Neural cell (in vitro differentiated cells): ENCODE results near the gene CUTC. TPM values are rescaled to one million over a fixed set of nuclear protein-coding genes. Genes with fewer than 3 reads are reported as not detected.

Experiments
- H2AFZ ChIP-seq: fragments of 200-600, 300-800 bp; sonication (generic), shearing (Covaris generic); 2 replicates; pipeline ENCODE4 v1.6.0; 2014; ENCODE audit warnings: low read depth, mild to moderate bottlenecking, antibody characterized with exemption, low read length, moderate library complexity
- H3F3A ChIP-seq: fragments of 200-600 bp; shearing (Covaris generic); 2 replicates; pipeline ENCODE4 v1.6.1; 2016; ENCODE audit warnings: mild to moderate bottlenecking, moderate library complexity, mixed read lengths, antibody characterized with exemption, low read length; ENCODE audit not compliant: insufficient read depth, poor library complexity, severe bottlenecking
- H3K27ac ChIP-seq: fragments of 200-600, 300-800 bp; sonication (generic), shearing (Covaris generic); 2 replicates; pipeline ENCODE4 v1.5.1; 2014; ENCODE audit warnings: mild to moderate bottlenecking, low read length, moderate library complexity
- H3K27me3 ChIP-seq: fragments of 300-800, 200-600 bp; sonication (generic), shearing (Covaris generic); 2 replicates; pipeline ENCODE4 v1.6.0; 2014; ENCODE audit warnings: mild to moderate bottlenecking, low read depth, low read length, moderate library complexity; ENCODE audit not compliant: insufficient read depth
- H3K36me3 ChIP-seq: fragments of 300-800, 200-600 bp; sonication (generic), shearing (Covaris generic); 2 replicates; pipeline ENCODE4 v1.5.1; 2014; ENCODE audit warnings: mild to moderate bottlenecking, antibody characterized with exemption, low read length, moderate library complexity; ENCODE audit not compliant: insufficient read depth
- H3K4me2 ChIP-seq: fragments of 300-800, 200-600 bp; sonication (generic), shearing (Covaris generic); 2 replicates; pipeline ENCODE4 v1.6.0; 2014; ENCODE audit warnings: mild to moderate bottlenecking, low read length
- H3K4me3 ChIP-seq: fragments of 300-800, 200-600 bp; sonication (generic), shearing (Covaris generic); 2 replicates; pipeline ENCODE4 v1.5.1; 2014; ENCODE audit warnings: mild to moderate bottlenecking, low read length, moderate library complexity
- H3K79me2 ChIP-seq: fragments of 200-600 bp; shearing (Covaris generic); replicated peaks from 2 replicates; pipeline ENCODE4 v1.6.0; 2014; ENCODE audit warnings: mild to moderate bottlenecking, low read length, moderate library complexity; ENCODE audit not compliant: insufficient read depth
- H3K9ac ChIP-seq: fragments of 300-800, 200-600 bp; sonication (generic), shearing (Covaris generic); 2 replicates; pipeline ENCODE4 v1.6.1; 2016; ENCODE audit warnings: mild to moderate bottlenecking, low read length, mixed read lengths
- H3K9me2 ChIP-seq: fragments of 200-600 bp; shearing (Covaris generic); 2 replicates; pipeline ENCODE4 v1.6.1; 2016; ENCODE audit warnings: mild to moderate bottlenecking, low read length, mixed read lengths; ENCODE audit not compliant: insufficient read depth
- H3K9me3 ChIP-seq: fragments of 200-600, 300-800 bp; sonication (generic), shearing (Covaris generic); 2 replicates; pipeline ENCODE4 v1.6.1; 2016; ENCODE audit warnings: mild to moderate bottlenecking, mixed run types, low read length, moderate library complexity, mixed read lengths
- H4K20me1 ChIP-seq: fragments of 200-600 bp; shearing (Covaris generic); 2 replicates; pipeline ENCODE4 v1.6.1; 2016; ENCODE audit warnings: mild to moderate bottlenecking, mixed run types; ENCODE audit not compliant: insufficient read depth
- EP300 ChIP-seq: fragments of 450-650 bp; conservative IDR thresholded peaks from 2 replicates; pipeline ENCODE4 v1.6.1; 2014; ENCODE audit warnings: antibody characterized with exemption, mild to moderate bottlenecking, moderate library complexity; ENCODE audit not compliant: poor library complexity, severe bottlenecking
- EZH2 ChIP-seq: fragments of 200-600, 300-800 bp; shearing (Covaris generic), sonication (generic); IDR thresholded peaks from 2 replicates; pipeline ENCODE4 v1.6.1; 2014; ENCODE audit warnings: antibody characterized with exemption, low read length, borderline replicate concordance, mild to moderate bottlenecking; ENCODE audit not compliant: insufficient read depth, poor library complexity, severe bottlenecking
- MXI1 ChIP-seq: fragments of 450-650 bp; conservative IDR thresholded peaks from 2 replicates; pipeline ENCODE4 v1.6.1; 2014; ENCODE audit warnings: antibody characterized with exemption, mild to moderate bottlenecking; ENCODE audit not compliant: poor library complexity, severe bottlenecking
- POLR2AphosphoS5 ChIP-seq: IDR thresholded peaks from 2 replicates; pipeline ENCODE4 v1.6.1; 2012
- RAD21 ChIP-seq: fragments of 450-650 bp; conservative IDR thresholded peaks from 2 replicates; pipeline ENCODE4 v1.6.1; 2014; ENCODE audit warnings: antibody characterized with exemption, mild to moderate bottlenecking, moderate library complexity
- SMC3 ChIP-seq: fragments of 450-650 bp; conservative IDR thresholded peaks from 2 replicates; pipeline ENCODE4 v1.6.1; 2014; ENCODE audit warnings: antibody characterized with exemption, mild to moderate bottlenecking, moderate library complexity; ENCODE audit not compliant: poor library complexity
- TAF1 ChIP-seq: IDR thresholded peaks from 2 replicates; pipeline ENCODE4 v1.6.1; 2012; ENCODE audit warnings: low read depth
- polyA plus RNA-seq: library from polyadenylated mRNA; depleted of rRNA; stranded (reverse); fragments of >200 nt; gene quantifications from 2 replicates; pipeline ENCODE4 v1.2.3, GENCODE V29; 2014
- TF ChIP-seq, protein P1 (sequence below): IDR thresholded peaks from 2 replicates; pipeline ENCODE4 v1.6.1; 2012; ENCODE audit warnings: borderline replicate concordance
- TF ChIP-seq, protein P2 (sequence below): fragments of 450-650 bp; IDR thresholded peaks from 2 replicates; pipeline ENCODE4 v1.5.1; 2014; ENCODE audit warnings: antibody characterized with exemption, mild to moderate bottlenecking, moderate library complexity; ENCODE audit not compliant: poor library complexity, severe bottlenecking

CUTC gene
- polyA plus RNA-seq, 1 donor from 2014 or later = 26.2 TPM

DNA sequence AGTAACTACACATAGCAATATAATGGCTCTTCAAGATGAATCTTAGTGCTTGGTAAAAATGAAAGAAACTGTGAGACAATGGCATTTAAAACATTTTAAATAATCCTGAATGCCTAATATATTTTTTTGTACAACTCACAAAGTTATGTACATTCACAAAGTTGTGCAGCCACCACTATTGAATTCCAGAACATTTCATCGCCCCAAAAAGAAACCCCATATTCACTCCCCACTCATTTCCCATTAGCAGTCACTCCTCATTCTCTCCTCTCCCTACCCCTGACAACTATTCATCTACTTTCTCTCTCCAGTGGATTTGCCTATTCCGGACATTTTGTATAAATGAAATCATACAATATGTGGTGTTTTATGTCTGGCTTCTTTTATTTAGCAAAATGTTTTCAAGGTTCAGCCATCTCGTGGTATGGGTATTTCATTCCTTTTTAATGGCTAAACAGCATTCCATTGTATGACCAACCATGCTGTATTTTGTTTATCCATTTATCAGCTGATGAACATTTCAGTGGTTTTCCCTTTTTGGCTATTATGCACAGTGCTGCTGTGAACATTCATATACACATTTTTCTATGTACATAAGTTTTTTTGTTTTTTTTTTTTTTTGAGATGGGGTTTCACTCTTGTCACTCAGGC, 38.0 kb upstream of the CUTC start:
- H3K27me3 ChIP-seq = no peaks in the 10 kb centered on the region
- peaks cover 14% of the 10 kb centered on the region for H3K36me3 ChIP-seq
- H3F3A ChIP-seq = no peaks in the 10 kb centered on the region
- H3K27ac ChIP-seq = no peak overlapping the region
- H3K79me2 ChIP-seq = no peaks in the 10 kb centered on the region
- H3K9me2 ChIP-seq = no peaks in the 10 kb centered on the region
- H2AFZ ChIP-seq = no peak overlapping the region
- H3K4me3 ChIP-seq = no peak overlapping the region
- H3K4me2 ChIP-seq = no peak overlapping the region
- H3K9ac ChIP-seq = no peak overlapping the region
- TF ChIP-seq, protein P1, sequence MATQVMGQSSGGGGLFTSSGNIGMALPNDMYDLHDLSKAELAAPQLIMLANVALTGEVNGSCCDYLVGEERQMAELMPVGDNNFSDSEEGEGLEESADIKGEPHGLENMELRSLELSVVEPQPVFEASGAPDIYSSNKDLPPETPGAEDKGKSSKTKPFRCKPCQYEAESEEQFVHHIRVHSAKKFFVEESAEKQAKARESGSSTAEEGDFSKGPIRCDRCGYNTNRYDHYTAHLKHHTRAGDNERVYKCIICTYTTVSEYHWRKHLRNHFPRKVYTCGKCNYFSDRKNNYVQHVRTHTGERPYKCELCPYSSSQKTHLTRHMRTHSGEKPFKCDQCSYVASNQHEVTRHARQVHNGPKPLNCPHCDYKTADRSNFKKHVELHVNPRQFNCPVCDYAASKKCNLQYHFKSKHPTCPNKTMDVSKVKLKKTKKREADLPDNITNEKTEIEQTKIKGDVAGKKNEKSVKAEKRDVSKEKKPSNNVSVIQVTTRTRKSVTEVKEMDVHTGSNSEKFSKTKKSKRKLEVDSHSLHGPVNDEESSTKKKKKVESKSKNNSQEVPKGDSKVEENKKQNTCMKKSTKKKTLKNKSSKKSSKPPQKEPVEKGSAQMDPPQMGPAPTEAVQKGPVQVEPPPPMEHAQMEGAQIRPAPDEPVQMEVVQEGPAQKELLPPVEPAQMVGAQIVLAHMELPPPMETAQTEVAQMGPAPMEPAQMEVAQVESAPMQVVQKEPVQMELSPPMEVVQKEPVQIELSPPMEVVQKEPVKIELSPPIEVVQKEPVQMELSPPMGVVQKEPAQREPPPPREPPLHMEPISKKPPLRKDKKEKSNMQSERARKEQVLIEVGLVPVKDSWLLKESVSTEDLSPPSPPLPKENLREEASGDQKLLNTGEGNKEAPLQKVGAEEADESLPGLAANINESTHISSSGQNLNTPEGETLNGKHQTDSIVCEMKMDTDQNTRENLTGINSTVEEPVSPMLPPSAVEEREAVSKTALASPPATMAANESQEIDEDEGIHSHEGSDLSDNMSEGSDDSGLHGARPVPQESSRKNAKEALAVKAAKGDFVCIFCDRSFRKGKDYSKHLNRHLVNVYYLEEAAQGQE = no peak
- no peak for TF ChIP-seq EP300
- no peak for TF ChIP-seq TAF1
- no peak for TF ChIP-seq RAD21
- TF ChIP-seq, protein P2, sequence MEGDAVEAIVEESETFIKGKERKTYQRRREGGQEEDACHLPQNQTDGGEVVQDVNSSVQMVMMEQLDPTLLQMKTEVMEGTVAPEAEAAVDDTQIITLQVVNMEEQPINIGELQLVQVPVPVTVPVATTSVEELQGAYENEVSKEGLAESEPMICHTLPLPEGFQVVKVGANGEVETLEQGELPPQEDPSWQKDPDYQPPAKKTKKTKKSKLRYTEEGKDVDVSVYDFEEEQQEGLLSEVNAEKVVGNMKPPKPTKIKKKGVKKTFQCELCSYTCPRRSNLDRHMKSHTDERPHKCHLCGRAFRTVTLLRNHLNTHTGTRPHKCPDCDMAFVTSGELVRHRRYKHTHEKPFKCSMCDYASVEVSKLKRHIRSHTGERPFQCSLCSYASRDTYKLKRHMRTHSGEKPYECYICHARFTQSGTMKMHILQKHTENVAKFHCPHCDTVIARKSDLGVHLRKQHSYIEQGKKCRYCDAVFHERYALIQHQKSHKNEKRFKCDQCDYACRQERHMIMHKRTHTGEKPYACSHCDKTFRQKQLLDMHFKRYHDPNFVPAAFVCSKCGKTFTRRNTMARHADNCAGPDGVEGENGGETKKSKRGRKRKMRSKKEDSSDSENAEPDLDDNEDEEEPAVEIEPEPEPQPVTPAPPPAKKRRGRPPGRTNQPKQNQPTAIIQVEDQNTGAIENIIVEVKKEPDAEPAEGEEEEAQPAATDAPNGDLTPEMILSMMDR = no peak
- TF ChIP-seq MXI1 = no peak
- no peak for TF ChIP-seq EZH2
- TF ChIP-seq POLR2AphosphoS5 = no peak
- no peak for TF ChIP-seq SMC3
- no peaks in the 10 kb centered on the region for H3K9me3 ChIP-seq
- no peaks in the 10 kb centered on the region for H4K20me1 ChIP-seq

DNA sequence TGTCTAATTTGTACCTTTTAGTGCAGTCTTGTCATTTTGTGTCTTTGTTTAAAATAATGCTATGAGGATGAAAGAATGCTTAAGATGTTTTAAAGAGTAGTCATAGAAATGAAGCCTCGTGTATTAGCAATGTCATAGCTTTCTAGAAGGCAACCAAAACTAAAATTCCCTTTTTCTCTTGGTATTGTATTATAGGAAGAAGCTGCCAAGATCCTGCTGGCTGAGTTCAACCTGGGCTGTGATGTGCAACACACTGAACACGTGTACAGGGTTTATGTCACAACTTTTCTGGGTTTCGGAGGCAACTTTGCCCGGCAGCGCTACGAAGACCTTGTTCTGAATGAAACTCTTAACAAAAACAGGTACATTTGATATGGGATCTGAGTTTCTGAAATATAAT, 36.3 kb upstream of the CUTC start:
- Histone ChIP-seq H3K79me2 (no peaks in the 10 kb centered on the region), H4K20me1 (no peaks in the 10 kb centered on the region), H2AFZ (no peak overlapping the region), H3K27me3 (no peaks in the 10 kb centered on the region), H3K4me2 (no peak overlapping the region), H3K9me2 (no peaks in the 10 kb centered on the region), H3K36me3 (peaks cover 14% of the 10 kb centered on the region), H3K4me3 (no peak overlapping the region), H3K9me3 (no peaks in the 10 kb centered on the region), H3F3A (no peaks in the 10 kb centered on the region), H3K9ac (no peak overlapping the region), H3K27ac (no peak overlapping the region)
- TF ChIP-seq, protein P2 = no peak
- TF ChIP-seq SMC3 (no peak), TAF1 (no peak), POLR2AphosphoS5 (no peak), RAD21 (no peak)
- TF ChIP-seq, protein P1 = no peak
